HG02852 (cell line): ENCODE results near the gene FRMD4A.

Experiments
- ATAC-seq: cut with Tn5 transposase; IDR thresholded peaks from one replicate; pipeline ENCODE4 v1.9.1; 2021; ENCODE audit warnings: mild to moderate bottlenecking, moderate library complexity; ENCODE audit not compliant: unreplicated experiment

Gene FRMD4A

GRCh38 chr10:13740461-13740860 is 590.3 kb downstream of the FRMD4A start:
- ATAC-seq: no peak

GRCh38 chr10:13739183-13739582 is 591.5 kb downstream of the FRMD4A start:
- no peak for ATAC-seq

GRCh38 chr10:13736506-13736905 is 594.2 kb downstream of the FRMD4A start:
- no peak for ATAC-seq

- ATAC-seq: no peak
These were observed 596.6 kb downstream of the FRMD4A start for GRCh38 chr10:13734151-13734550.

GRCh38 chr10:13733071-13733470 is 597.7 kb downstream of the FRMD4A start:
- ATAC-seq: no peak

GRCh38 chr10:13732465-13732881 is 598.3 kb downstream of the FRMD4A start:
- ATAC-seq: no peak

GRCh38 chr10:13731799-13732198 is 598.9 kb downstream of the FRMD4A start:
- ATAC-seq: no peak

- ATAC-seq: no peak
These were observed 599.8 kb downstream of the FRMD4A start for GRCh38 chr10:13730956-13731355.

- no peak for ATAC-seq
These were observed 600.4 kb downstream of the FRMD4A start for GRCh38 chr10:13730306-13730652.

- no peak for ATAC-seq
These were observed 601.0 kb downstream of the FRMD4A start for GRCh38 chr10:13729586-13730305.

- ATAC-seq: no peak
These were observed 601.7 kb downstream of the FRMD4A start for GRCh38 chr10:13728898-13729535.

- no peak for ATAC-seq
These were observed 605.1 kb downstream of the FRMD4A start for GRCh38 chr10:13725594-13725993.

- ATAC-seq: no peak
These were observed 606.2 kb downstream of the FRMD4A start for GRCh38 chr10:13724484-13724883.

- ATAC-seq: no peak
These were observed 607.7 kb downstream of the FRMD4A start for GRCh38 chr10:13722747-13723653.

GRCh38 chr10:13721486-13721885 is 609.2 kb downstream of the FRMD4A start:
- no peak for ATAC-seq

- no peak for ATAC-seq
These were observed 610.0 kb downstream of the FRMD4A start for GRCh38 chr10:13720699-13721098.

GRCh38 chr10:13719425-13719824 is 611.3 kb downstream of the FRMD4A start:
- no peak for ATAC-seq

- no peak for ATAC-seq
These were observed 611.9 kb downstream of the FRMD4A start for GRCh38 chr10:13718820-13719219.

GRCh38 chr10:13717936-13718772 is 612.6 kb downstream of the FRMD4A start:
- ATAC-seq: peak; percentile 49

GRCh38 chr10:13717571-13717935 is 613.2 kb downstream of the FRMD4A start:
- no peak for ATAC-seq
